H1 (cell line): ENCODE results near the gene ALDH3A1. TPM values are rescaled to one million over a fixed set of nuclear protein-coding genes. Genes with fewer than 3 reads are reported as not detected.
A peak's percentile ranks its signal among the peaks of the same experiment; 100 is the strongest.

Source experiments
- CTCF ChIA-PET: fragments of 300-600 bp; sonication (Branson Sonifier 250); formaldehyde crosslinking; loops from one replicate; lab custom pipeline; 2021; ENCODE audit not compliant: partially characterized antibody; lab: Charles Lee
- POLR2A ChIA-PET: fragments of 300-600 bp; sonication (Branson Sonifier 250); formaldehyde crosslinking; loops from one replicate; lab custom pipeline; 2021; ENCODE audit warnings: inconsistent platforms; ENCODE audit not compliant: partially characterized antibody; lab: Charles Lee
- DNase-seq, 2 experiments: peaks; one replicate each; pipeline versions ENCODE4 v3.0.0 to v3.0.0-alpha.2; 2010 to 2022; ENCODE audit warnings: low spot score in 2 of 2, low read depth in 1 of 2, mixed read lengths in 1 of 2
- FAIRE-seq: peaks from 2 replicates; lab custom pipeline; 2011; peaks lifted over from hg19 to GRCh38; lab: Jason Lieb, UNC
- H2AFZ ChIP-seq: 2 replicates; pipeline ENCODE4 v1.8.1; 2012; ENCODE audit warnings: low read length, inconsistent platforms
- H2AK5ac ChIP-seq: 2 replicates; pipeline ENCODE4 v1.6.1; 2013; ENCODE audit warnings: low read depth, low read length
- H2BK120ac ChIP-seq: replicated peaks from 2 replicates; pipeline ENCODE3; 2013; ENCODE audit warnings: low read depth, low read length, inconsistent platforms
- H2BK12ac ChIP-seq: 2 replicates; pipeline ENCODE4 v1.6.1; 2013; ENCODE audit warnings: low read depth, low read length
- H2BK15ac ChIP-seq: 2 replicates; pipeline ENCODE4 v1.6.1; 2013; ENCODE audit warnings: low read length
- H2BK20ac ChIP-seq: 2 replicates; pipeline ENCODE4 v1.6.1; 2013; ENCODE audit warnings: low read length
- H2BK5ac ChIP-seq: 2 replicates; pipeline ENCODE4 v1.6.1; 2013; ENCODE audit warnings: low read depth, low read length
- H3K14ac ChIP-seq: 2 replicates; pipeline ENCODE4 v1.6.1; 2013; ENCODE audit warnings: inconsistent platforms; ENCODE audit not compliant: insufficient read length
- H3K18ac ChIP-seq: 2 replicates; pipeline ENCODE4 v1.6.1; 2013; ENCODE audit warnings: low read length; ENCODE audit errors: extremely low read depth
- H3K23ac ChIP-seq: 2 replicates; pipeline ENCODE4 v1.6.1; 2013; ENCODE audit warnings: inconsistent platforms; ENCODE audit not compliant: insufficient read length
- H3K23me2 ChIP-seq: 2 replicates; pipeline ENCODE4 v1.6.1; 2013; ENCODE audit warnings: low read depth, low read length
- H3K27ac ChIP-seq: 2 replicates; pipeline ENCODE4 v1.6.1; 2011; ENCODE audit warnings: low read depth, low read length, inconsistent platforms
- H3K27me3 ChIP-seq, 4 experiments: replicated peaks in 1 of 4; 1 replicate in 1 of 4; 2 replicates in 3 of 4; pipeline versions ENCODE4 v1.6.1 to v1.8.1; 2011 to 2013; ENCODE audit warnings: low read length in 3 of 4, mild to moderate bottlenecking in 3 of 4, inconsistent platforms in 2 of 4, mixed read lengths in 2 of 4, moderate library complexity in 1 of 4; ENCODE audit not compliant: control insufficient read depth in 3 of 4, insufficient read depth in 3 of 4; ENCODE audit errors: extremely low read depth in 1 of 4
- H3K36me3 ChIP-seq, 4 experiments: 2 replicates each; pipeline versions ENCODE4 v1.6.1 to v1.8.1; 2011 to 2013; ENCODE audit warnings: mild to moderate bottlenecking in 4 of 4, low read length in 3 of 4, moderate library complexity in 2 of 4, control low read depth in 1 of 4, inconsistent platforms in 1 of 4; ENCODE audit not compliant: insufficient read depth in 4 of 4, control insufficient read depth in 2 of 4
- H3K4ac ChIP-seq: replicated peaks from 2 replicates; pipeline ENCODE3; 2013; ENCODE audit warnings: low read length, low read depth, mixed read lengths, inconsistent platforms; ENCODE audit not compliant: insufficient read length
- H3K4me1 ChIP-seq, 4 experiments: replicated peaks in 1 of 4; 1 replicate in 1 of 4; 2 replicates in 3 of 4; pipeline versions ENCODE4 v1.6.1 to v1.8.1; 2011 to 2013; ENCODE audit warnings: low read length in 3 of 4, inconsistent platforms in 2 of 4, mixed read lengths in 1 of 4; ENCODE audit not compliant: insufficient read depth in 4 of 4, control insufficient read depth in 3 of 4
- H3K4me2 ChIP-seq, 2 experiments: 2 replicates each; pipeline versions ENCODE4 v1.6.1 to v1.8.1; 2011 to 2013; ENCODE audit warnings: low read depth in 2 of 2, low read length in 2 of 2, control low read depth in 1 of 2, inconsistent platforms in 1 of 2, mild to moderate bottlenecking in 1 of 2; ENCODE audit not compliant: insufficient read depth in 1 of 2
- H3K4me3 ChIP-seq, 4 experiments: fragments of 200-600, 300-600 bp in 1 of 4; sonication (generic), shearing (Covaris generic), sonication (Bioruptor Twin) in 1 of 4; 2 replicates each; pipeline versions ENCODE4 v1.5.1 to v1.8.1; 2011 to 2016; ENCODE audit warnings: low read length in 4 of 4, low read depth in 3 of 4, control low read depth in 2 of 4, inconsistent platforms in 2 of 4, mild to moderate bottlenecking in 2 of 4, mixed read lengths in 1 of 4, moderate library complexity in 1 of 4; ENCODE audit not compliant: insufficient read depth in 2 of 4; ENCODE audit errors: extremely low read depth in 1 of 4
- H3K56ac ChIP-seq: replicated peaks from 2 replicates; pipeline ENCODE3; 2013; ENCODE audit warnings: low read depth, mild to moderate bottlenecking, mixed read lengths, low read length, inconsistent platforms; ENCODE audit not compliant: insufficient read length
- H3K79me1 ChIP-seq: 2 replicates; pipeline ENCODE4 v1.6.1; 2013; ENCODE audit warnings: low read depth, low read length, control low read depth
- H3K79me2 ChIP-seq, 2 experiments: 2 replicates each; pipeline versions ENCODE4 v1.6.1 to v1.8.1; 2012 to 2013; ENCODE audit warnings: low read length in 2 of 2, mild to moderate bottlenecking in 2 of 2, inconsistent platforms in 1 of 2; ENCODE audit not compliant: insufficient read depth in 2 of 2, control insufficient read depth in 1 of 2
- H3K9ac ChIP-seq, 4 experiments: replicated peaks in 1 of 4; 1 replicate in 1 of 4; 2 replicates in 3 of 4; pipeline versions ENCODE4 v1.6.1 to v1.8.1; 2011 to 2013; ENCODE audit warnings: low read depth in 3 of 4, low read length in 3 of 4, control low read depth in 2 of 4, mild to moderate bottlenecking in 2 of 4, moderate library complexity in 2 of 4, inconsistent platforms in 1 of 4; ENCODE audit errors: extremely low read depth in 1 of 4
- H3K9me3 ChIP-seq, 2 experiments: 2 replicates each; pipeline versions ENCODE4 v1.6.1 to v1.8.1; 2012 to 2013; ENCODE audit warnings: mild to moderate bottlenecking in 2 of 2, moderate library complexity in 2 of 2, control low read depth in 1 of 2, inconsistent platforms in 1 of 2, low read depth in 1 of 2, low read length in 1 of 2, mixed read lengths in 1 of 2; ENCODE audit not compliant: insufficient read depth in 2 of 2
- H4K20me1 ChIP-seq, 2 experiments: replicated peaks in 1 of 2; 2 replicates each; pipeline versions ENCODE3 to v1.8.1; 2011 to 2013; ENCODE audit warnings: inconsistent platforms in 2 of 2, low read length in 2 of 2, mild to moderate bottlenecking in 1 of 2; ENCODE audit not compliant: insufficient read depth in 2 of 2, control insufficient read depth in 1 of 2
- H4K5ac ChIP-seq: 2 replicates; pipeline ENCODE4 v1.6.1; 2013; ENCODE audit warnings: low read length, low read depth, mixed read lengths, inconsistent platforms; ENCODE audit not compliant: insufficient read length
- H4K8ac ChIP-seq: 2 replicates; pipeline ENCODE4 v1.8.0; 2013; ENCODE audit warnings: mild to moderate bottlenecking, moderate library complexity, low read length, inconsistent platforms; ENCODE audit not compliant: insufficient read depth; ENCODE audit errors: extremely low read depth
- H4K91ac ChIP-seq: replicated peaks from 2 replicates; pipeline ENCODE3; 2013; ENCODE audit warnings: low read length, mixed read lengths, inconsistent platforms; ENCODE audit not compliant: insufficient read length
- ATF3 ChIP-seq: IDR thresholded peaks from 2 replicates; pipeline ENCODE4 v1.6.1; 2011; ENCODE audit warnings: low read depth, mild to moderate bottlenecking, low read length; ENCODE audit not compliant: insufficient read depth
- E2F6 ChIP-seq: IDR thresholded peaks from 2 replicates; pipeline ENCODE4 v1.6.1; 2012; ENCODE audit warnings: inconsistent platforms
- HDAC6 ChIP-seq: IDR thresholded peaks from one replicate; pipeline ENCODE4 v1.7.1; 2012; ENCODE audit warnings: low read depth, mild to moderate bottlenecking, inconsistent platforms, low read length, moderate library complexity
- JUND ChIP-seq: IDR thresholded peaks from 2 replicates; pipeline ENCODE4 v1.6.1; 2011; ENCODE audit warnings: mild to moderate bottlenecking, improper control_type of control experiment, low read length
- KDM1A ChIP-seq: fragments of 200-600, 300-600 bp; sonication (generic); IDR thresholded peaks from 2 replicates; pipeline ENCODE4 v1.7.1; 2016; ENCODE audit warnings: mild to moderate bottlenecking, low read length, borderline replicate concordance
- MAFK ChIP-seq: IDR thresholded peaks from 2 replicates; pipeline ENCODE4 v1.6.1; 2012; ENCODE audit warnings: low read depth, mild to moderate bottlenecking, improper control_type of control experiment, low read length
- POU5F1 ChIP-seq: IDR thresholded peaks from 2 replicates; pipeline ENCODE4 v1.6.1; 2011; ENCODE audit warnings: low read depth, mild to moderate bottlenecking, low read length, moderate library complexity
- SIRT6 ChIP-seq: IDR thresholded peaks from one replicate; pipeline ENCODE4 v1.7.1; 2012; ENCODE audit warnings: low read length, inconsistent platforms
- SRF ChIP-seq: IDR thresholded peaks from 2 replicates; pipeline ENCODE4 v1.6.1; 2011; ENCODE audit warnings: mild to moderate bottlenecking, low read depth, low read length, moderate library complexity
- ZNF274 ChIP-seq: IDR thresholded peaks from 2 replicates; pipeline ENCODE4 v1.7.0; 2012; ENCODE audit warnings: low read length, borderline replicate concordance; ENCODE audit errors: extremely low read depth
- WGBS, 2 experiments: shearing (Covaris generic) in 1 of 2; methylation state at CpG; one replicate each; pipeline versions ENCODE4 v1.1.6 to v1.1.7; 2013 to 2015; ENCODE audit warnings: low lambda C conversion rate in 2 of 2, mixed read lengths in 2 of 2, inconsistent platforms in 1 of 2, low coverage in 1 of 2, missing lambda C conversion rate in 1 of 2; ENCODE audit not compliant: insufficient replicate concordance in 2 of 2, insufficient coverage in 1 of 2, insufficient read length in 1 of 2; ENCODE audit errors: extremely low coverage in 1 of 2, missing lambda C conversion rate in 1 of 2; 5-methylcytosine and 5-hydroxymethylcytosine counted together
- polyA plus RNA-seq, 7 experiments: library from polyadenylated mRNA; depleted of rRNA in 3 of 7; stranded (reverse) in 5 of 7; unstranded in 2 of 7; fragments of >200 nt in 5 of 7; fragments of 200-250 nt in 2 of 7; gene quantifications; 1 replicate in 5 of 7; 2 replicates in 1 of 7; 4 replicates in 1 of 7; pipeline versions ENCODE4 v1.2.1 to v1.2.3, GENCODE V29; 2011 to 2013; ENCODE audit warnings: missing spikeins in 2 of 7, mixed read lengths in 2 of 7
- total RNA-seq: library from RNA; stranded (reverse); fragmentation: NEBNext Ultra II Directional; extraction: Animal tissue kit (Norgen Biotek cat#: 25700); gene quantifications from 2 replicates; pipeline ENCODE4 v1.2.1, GENCODE V29; 2021
- TF ChIP-seq, protein P1 (sequence below): IDR thresholded peaks from 2 replicates; pipeline ENCODE4 v1.6.1; 2011; ENCODE audit warnings: low read length, improper control_type of control experiment

Gene ALDH3A1
- total and polyA plus RNA-seq, 2 of the 8 experiments (the other 6 are each of a cell fraction or from before 2014, with no cell fraction given): 0.37 to 1.4 TPM

- no peak for DNase-seq
- no peak overlapping the region for H2AK5ac ChIP-seq
- H3K4me3 ChIP-seq: no peak overlapping the region
- POLR2A ChIA-PET: no interaction called here
- no peak overlapping the region for H3K4ac ChIP-seq
- H4K5ac ChIP-seq: no peak overlapping the region
- H3K27me3 ChIP-seq: peaks cover 0 to 6% (median 1%) of the 10 kb centered on the region in 4 experiments; a peak in 4 of 7 replicates
- H3K4me1 ChIP-seq: peaks cover 0 to 9% (median 5%) of the 10 kb centered on the region in 4 experiments; a peak in 5 of 7 replicates
- no peak overlapping the region for H3K4me2 ChIP-seq
- no peaks in the 10 kb centered on the region for H3K36me3 ChIP-seq
- no peaks in the 10 kb centered on the region for H3K9me3 ChIP-seq
- H2AFZ ChIP-seq: no peak overlapping the region
- H4K91ac ChIP-seq: no peak overlapping the region
- H2BK20ac ChIP-seq: no peak overlapping the region
- no peak overlapping the region for H3K56ac ChIP-seq
- 89% methylated on average over 12 of the region's 14 CpGs; no CpG with 5 or more reads in 1 of the 2 experiments for WGBS, 2 experiments
- CTCF ChIA-PET: interaction anchor here (0.8 to 5.4 kb wide), 10 partner anchors 10 to 147 kb away, joined by 3 to 44 read pairs (median 3); no protein-coding TSS in a partner anchor
- no peak for FAIRE-seq
- H3K23me2 ChIP-seq: peaks cover 4% of the 10 kb centered on the region; the same call in 1 of the 2 replicates
- no peaks in the 10 kb centered on the region for H3K79me2 ChIP-seq
- H2BK5ac ChIP-seq: no peak overlapping the region
- no peak overlapping the region for H3K14ac ChIP-seq
- no peak overlapping the region for H2BK15ac ChIP-seq
- H3K27ac ChIP-seq: no peak overlapping the region
- H2BK120ac ChIP-seq: no peak overlapping the region
- no peak overlapping the region for H3K23ac ChIP-seq
- H3K9ac ChIP-seq: no peak overlapping the region
- H2BK12ac ChIP-seq: peak overlapping the region; percentile 71; the same call in 1 of the 2 replicates
- H3K79me1 ChIP-seq: no peaks in the 10 kb centered on the region
- H4K8ac ChIP-seq: no peak overlapping the region
- no peaks in the 10 kb centered on the region for H4K20me1 ChIP-seq
- no peak overlapping the region for H3K18ac ChIP-seq
- no peak for TF ChIP-seq MAFK
- no peak for TF ChIP-seq KDM1A
- TF ChIP-seq SIRT6: no peak
- no peak for TF ChIP-seq E2F6
- TF ChIP-seq ZNF274: no peak
- TF ChIP-seq POU5F1: no peak
- TF ChIP-seq ATF3: no peak
- TF ChIP-seq, protein P1, sequence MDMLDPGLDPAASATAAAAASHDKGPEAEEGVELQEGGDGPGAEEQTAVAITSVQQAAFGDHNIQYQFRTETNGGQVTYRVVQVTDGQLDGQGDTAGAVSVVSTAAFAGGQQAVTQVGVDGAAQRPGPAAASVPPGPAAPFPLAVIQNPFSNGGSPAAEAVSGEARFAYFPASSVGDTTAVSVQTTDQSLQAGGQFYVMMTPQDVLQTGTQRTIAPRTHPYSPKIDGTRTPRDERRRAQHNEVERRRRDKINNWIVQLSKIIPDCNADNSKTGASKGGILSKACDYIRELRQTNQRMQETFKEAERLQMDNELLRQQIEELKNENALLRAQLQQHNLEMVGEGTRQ: no peak
- no peak for TF ChIP-seq JUND
- TF ChIP-seq HDAC6: no peak
- no peak for TF ChIP-seq SRF
Measured at GRCh38 chr17:19741832-19742457, 6.2 kb downstream of the ALDH3A1 start.
